ENCODE data around the gene SNAPC3.
"Not testable (repeated sequence)": the region's sequence is repeated elsewhere in the genome, so short reads cannot be mapped to it uniquely, and the experiment has no call there.

The SNAPC3 gene

DNA sequence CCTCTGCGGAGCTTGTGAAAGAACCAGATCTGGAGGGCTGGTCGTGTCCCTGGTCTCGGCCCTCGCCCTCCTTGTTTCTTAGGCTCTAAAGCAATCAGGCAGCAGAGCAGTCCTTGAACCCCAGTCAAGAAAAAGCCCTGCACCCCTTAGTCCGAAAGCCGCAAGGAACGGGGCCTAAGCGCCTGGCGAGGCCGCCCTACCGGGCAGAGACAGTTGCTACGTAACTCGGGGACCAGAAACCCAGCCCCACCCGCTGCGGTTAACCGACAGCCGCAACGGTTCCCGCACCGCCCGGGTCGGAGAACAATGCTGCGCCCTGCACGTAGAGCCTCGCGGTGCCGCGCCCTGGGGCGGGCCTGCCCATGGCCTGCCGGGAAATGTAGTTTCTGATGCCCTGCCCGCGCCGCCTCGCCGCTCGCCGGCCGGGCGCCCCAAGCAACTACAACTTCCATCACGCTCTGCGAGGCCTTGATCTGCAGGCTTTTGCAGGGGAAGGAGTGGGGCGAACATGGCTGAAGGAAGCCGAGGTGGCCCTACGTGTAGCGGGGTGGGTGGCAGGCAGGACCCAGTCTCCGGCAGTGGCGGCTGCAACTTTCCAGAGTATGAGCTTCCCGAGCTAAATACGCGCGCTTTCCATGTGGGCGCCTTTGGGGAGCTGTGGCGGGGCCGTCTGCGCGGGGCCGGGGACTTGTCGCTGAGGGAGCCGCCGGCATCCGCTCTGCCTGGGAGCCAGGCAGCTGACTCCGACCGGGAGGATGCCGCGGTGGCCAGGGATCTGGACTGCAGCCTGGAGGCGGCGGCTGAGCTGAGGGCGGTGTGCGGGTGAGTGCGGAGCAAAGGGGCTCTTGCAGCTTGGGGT, at the start of gene SNAPC3:
SNAPC3 (plus strand) TSS at position 505 of the 859 bp plus-strand sequence; CDS start at position 509, 4 bp downstream.
- DNase-seq, result peak; percentile 86

DNA sequence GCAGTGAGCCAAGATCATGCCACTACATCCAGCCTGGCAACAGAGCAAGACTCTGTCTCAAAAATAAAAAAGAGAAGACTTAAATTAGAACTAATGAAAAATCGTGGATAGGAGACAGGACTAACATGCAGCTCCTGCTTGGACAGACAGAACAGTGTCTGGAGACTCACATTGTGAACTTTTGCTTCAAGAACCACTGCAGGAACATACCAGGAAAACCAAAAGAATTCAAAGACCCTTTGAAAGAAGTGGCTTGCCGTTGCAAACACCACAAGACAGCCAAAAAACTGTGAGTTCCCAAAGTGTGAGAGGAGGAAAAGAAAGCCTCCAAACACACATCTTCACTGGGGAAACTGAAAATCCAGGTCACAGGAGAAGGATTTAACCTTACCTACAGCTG, 48.8 kb upstream of the SNAPC3 start:
- DNase-seq, result no peak

- DNase-seq, result no peak
These were observed 48.4 kb upstream of the SNAPC3 start for GRCh38 chr9:15374310-15374709.

DNA sequence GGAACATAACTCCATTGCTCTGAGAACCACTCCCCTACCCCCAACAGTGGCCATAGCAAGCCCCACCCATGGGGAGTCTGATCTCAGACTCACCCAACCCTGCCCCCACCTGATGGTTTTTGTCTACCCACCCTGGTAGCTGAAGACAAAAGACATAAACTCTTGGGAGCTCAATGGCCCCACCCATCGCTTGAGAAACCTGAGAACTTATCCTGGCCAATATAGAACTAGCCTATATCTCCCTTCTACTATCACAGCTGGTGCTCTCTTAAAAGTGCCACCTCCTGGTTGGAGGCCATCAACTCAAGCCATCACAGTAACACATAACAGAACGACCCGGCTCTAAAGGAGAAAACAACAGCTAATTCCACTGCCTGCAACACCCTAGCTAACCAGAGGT, 47.9 kb upstream of the SNAPC3 start:
- DNase-seq, result no peak

DNA sequence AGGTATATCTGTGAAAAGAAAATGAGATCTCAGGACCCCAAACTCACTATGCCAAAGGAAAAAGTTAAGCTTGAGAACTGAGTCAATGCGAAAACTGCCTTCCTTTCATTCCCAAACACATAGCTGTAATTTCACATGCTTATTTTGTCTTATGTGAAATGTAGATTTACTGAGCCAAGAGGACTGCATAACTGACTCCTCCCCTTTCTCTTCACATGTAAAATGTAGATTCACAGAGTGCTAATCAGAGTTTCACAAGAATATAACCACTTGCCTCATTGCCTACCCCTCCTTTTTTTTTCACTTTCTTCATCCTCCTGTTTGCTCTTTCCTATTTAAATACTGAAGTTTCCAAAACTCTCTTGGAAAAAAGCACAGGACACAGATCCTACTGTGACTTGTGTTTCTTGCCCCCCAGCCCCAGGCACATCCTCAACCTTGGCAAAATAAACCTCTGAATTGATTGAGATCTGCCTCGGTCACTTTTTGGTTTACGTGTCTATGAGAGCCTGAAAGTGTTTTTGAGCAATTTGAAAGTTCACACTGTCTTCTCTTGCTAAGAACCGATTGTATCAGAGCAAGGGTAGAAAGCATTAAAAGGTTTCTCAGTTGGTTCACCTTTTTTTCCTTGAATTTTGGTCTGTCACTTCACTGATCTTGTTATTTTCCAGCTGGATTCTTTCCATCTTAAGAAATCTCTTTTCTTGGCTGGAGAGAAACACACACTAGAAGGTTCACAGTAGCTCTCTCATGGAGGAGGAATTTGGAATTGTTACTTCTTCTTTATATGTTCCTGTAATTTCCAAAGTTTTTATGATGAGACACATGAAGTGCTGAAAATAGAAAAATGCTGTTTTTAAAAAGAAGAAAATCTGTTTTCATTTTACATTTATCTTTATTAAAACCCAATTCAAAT, 44.8 kb upstream of the SNAPC3 start:
- no peak for DNase-seq

GRCh38 chr9:15379317-15379716, 43.4 kb upstream of the SNAPC3 start:
- DNase-seq, result not testable (repeated sequence)

GRCh38 chr9:15379888-15380287, 42.8 kb upstream of the SNAPC3 start:
- not testable (repeated sequence) for DNase-seq

GRCh38 chr9:15381491-15381890, 41.2 kb upstream of the SNAPC3 start:
- no peak for DNase-seq

DNA sequence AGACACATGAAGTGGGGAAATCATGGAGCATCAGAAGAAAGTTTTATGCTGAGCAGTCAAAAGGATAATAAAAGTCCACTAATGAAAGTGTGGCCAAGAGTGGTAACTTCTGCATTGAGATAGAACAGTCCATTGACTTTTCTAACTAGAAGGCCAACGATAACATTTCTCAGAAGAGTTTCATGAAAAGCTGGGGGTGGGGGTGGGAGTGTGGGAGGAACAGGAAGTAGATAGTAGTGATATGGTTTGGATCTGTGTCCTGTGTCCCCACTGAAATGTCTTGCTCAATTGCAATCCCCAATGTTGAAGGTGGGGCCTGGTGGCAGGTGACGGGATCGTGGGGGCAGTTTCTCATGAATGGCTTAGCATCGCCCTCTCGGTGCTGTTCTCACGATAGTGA, 36.2 kb upstream of the SNAPC3 start:
- no peak for DNase-seq

DNA sequence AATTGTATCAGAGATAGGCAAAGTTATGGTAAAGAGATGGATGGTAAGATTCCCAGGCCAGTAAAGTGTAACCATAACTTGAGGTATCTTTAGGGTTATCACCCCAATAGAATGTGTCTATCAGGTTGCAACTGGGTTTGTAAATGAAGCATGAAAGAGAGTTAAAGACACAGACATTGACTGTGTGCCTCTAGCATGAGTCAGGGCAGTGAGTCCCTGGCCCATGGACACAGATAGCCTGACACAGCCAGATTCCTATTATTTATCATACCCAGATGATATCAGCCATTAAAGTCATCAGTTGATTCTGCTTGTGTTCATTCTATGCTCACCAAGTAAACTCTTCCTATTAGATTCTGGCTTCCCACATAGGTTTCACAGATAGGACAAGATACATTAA, 33.5 kb upstream of the SNAPC3 start:
- DNase-seq, result no peak

DNA sequence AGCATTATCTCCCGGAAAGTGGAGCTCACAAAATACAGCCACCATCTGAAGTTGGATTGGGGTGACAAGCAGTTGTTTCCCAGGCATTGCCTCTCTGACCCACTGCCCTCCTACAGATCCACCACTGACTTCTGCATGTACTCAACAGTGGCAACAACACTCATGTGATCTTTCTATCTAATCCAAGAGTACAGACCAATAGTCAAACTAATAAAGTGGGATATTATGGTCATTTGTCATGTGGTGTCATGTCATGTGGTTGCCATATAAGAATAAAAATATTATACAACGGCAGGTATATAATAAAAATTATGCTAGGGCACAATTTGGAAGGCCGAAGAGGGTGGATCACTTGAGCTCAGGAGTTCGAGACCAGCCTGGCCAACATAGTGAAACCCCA, 33.0 kb upstream of the SNAPC3 start:
- no peak for DNase-seq

DNA sequence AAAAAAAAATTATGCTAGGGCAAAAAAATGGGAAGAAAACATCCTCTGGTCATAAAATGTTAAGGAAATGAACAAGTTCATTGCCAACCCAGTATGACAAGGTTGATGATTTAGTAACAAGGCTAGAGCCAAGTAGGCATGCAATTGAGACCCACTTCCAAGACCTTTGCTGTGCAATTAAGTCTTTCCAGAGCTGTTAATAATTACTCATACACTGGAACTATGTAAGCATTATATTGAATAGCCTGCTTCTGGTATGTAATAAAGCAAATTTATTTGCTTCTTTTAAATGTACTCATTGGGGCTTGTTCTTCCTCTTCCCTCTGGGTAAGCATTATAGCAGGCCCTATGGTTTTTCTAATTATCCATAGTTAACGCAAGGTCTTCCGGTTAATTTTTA, 32.5 kb upstream of the SNAPC3 start:
- DNase-seq, result no peak

GRCh38 chr9:15392363-15392762, 30.3 kb upstream of the SNAPC3 start:
- no peak for DNase-seq

DNA sequence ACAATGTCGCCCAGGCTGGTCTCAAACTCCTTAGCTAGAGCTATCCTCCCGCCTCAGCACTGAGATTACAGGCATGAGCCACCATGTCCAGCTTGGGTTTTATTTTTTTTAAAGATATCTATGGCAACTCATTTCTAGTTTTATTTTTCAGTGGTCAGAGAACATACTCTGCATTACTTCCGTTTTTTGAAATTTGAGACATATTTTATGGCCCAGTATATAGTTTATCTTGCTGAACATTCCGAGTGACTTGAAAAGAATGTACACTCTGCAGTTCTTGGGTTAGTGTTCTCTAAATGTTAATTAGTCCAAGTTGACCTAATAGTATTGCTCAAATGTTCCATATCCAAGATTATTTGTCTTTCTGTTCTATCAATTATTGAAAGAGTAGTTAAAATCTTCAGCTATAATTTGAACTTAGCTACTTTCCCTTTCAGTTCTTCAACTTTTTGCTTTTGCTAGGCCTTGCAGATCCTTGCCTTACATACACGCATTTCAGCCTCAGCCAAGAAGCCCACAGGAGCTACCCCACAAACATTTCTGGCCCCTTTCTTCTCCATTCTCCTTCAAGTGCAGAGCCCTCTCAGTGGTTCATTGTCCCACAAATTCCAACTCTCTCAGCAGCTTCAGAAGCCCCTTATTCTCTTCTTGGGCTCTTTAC, 22.3 kb upstream of the SNAPC3 start:
- no peak for DNase-seq

DNA sequence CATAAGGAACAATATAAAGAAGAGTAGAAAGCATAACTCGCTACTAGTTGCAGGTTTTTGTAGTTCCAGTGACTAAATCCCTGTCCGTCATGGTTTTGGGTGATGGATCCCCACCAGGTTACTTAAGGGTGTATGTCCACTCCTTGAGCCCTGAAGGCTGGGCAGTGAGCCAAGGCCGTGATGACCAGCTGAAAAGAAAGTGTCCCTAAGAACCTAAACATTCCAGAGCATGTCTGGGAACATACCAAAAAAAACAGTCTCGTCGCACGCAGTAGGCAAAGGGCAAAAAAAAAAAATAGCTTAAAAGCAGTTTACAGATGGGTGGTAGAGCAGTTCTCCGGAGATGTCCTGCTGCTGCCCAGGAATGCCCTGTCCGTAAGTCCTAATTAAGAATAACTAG, 21.4 kb upstream of the SNAPC3 start:
- DNase-seq, result no peak

GRCh38 chr9:15403155-15403554, 19.5 kb upstream of the SNAPC3 start:
- DNase-seq, result no peak

DNA sequence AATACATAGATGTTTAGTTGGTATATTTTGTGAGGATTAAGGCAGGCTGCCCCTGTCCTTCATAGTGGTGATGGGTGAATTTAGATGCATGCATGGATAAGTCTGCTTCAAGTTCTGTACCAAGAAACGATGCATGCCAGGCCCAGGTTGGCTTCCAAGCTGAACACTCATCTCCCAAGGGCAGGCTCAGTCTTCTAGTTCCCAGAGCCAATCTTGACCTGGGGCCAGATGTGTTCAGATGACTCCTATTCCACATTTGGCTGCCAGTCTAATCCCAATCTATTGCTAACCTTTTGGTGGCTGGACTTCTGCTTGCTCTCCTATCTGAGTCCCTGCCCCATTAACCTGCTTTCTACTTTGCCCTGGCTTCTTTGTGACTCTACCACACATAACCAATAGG, 18.5 kb upstream of the SNAPC3 start:
- no peak for DNase-seq

DNA sequence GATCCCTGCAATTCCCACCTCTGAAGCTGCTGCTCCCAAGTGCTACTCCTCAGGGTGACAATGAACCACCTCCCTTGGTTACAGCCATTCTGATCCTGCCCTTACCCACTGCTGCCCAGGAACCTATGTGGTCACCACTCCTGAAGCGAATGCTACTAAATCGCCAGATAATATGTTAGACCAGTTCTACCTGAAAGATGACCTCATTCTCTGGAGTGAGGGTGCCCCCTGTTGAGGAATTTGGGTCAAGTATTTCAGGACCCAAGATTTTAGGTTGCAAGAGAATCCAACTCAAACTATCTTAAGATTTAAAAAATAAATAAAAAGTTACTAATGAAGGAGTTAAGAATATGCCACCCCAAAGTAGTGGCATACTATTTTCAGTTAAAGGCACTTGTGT, 5.8 kb upstream of the SNAPC3 start:
- DNase-seq, result peak; percentile 34

- no peak for DNase-seq
These were observed 5.0 kb upstream of the SNAPC3 start for GRCh38 chr9:15417626-15418025.

GRCh38 chr9:15420796-15421195, 1.9 kb upstream of the SNAPC3 start:
- DNase-seq, result no peak

DNA sequence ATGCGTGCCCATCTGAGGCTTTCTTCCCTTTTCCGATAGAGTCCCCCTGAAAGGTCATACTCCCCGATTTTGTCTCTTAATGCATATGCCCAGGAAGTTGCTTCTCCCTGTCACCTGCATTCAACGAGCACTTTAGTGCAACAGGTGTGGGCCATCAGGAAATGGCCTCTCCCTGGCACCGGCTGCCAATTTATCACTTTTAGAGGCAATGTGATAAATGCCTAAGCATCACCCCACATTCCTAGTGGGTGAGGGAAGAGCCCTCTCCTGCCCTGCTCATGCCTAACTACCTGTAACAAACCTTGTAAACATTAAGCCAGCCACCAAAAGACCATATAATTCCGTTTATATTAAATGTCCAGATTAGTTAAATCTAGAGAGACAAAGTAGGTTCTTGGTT, 1.1 kb upstream of the SNAPC3 start:
- no peak for DNase-seq

DNA sequence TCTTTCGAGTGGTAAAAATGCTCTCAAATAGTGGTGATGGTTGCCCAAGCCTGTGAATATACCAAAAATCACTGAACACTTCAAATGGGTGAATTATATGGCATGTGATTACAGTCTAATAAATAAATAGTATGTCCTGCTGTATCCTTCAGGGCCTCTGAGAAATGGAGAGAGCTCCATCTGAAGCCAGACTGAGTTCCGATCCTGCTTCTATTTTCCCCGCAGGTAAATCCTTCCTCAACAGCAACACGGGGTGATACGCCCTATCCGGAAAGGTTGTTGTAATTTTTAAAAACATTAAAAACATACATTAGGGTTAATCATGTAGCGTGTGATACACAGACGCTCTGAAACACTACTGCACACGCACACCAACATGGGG, 695 bp upstream of the SNAPC3 start:
- no peak for DNase-seq

DNA sequence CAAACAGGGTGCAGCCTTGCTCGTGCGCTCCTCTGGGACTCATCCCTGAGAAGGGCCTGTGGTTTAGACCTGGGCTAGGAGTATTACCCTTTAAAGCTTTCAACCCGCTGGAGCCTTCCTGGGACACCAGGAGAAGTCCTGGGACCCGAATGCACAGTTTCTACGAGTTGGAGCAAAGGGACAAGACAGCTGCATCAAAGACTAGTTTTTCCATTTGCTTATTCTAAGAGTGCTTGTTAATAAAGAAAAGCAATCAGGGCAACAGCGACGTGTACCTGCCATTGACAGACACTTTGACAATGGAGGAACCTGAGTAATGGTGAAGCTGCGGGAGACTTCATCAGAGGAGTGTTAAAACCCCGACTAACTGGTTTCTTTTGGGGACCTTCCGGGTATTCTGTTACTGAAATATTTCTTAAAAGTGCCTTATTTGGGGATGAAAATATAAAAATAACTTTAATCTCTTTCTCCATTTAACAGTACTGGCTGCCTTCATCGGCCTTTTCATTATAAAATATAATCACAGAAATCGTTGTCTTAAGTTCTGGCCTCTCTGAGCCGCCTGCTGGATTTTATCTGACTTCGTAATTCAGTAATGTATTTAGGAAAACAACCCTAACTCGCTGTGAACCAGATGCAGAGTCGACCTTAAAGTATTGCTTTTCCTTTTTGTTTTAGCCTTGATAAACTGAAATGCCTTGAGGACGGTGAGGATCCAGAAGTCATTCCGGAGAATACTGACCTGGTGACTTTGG, 732 bp downstream of the SNAPC3 start:
- no peak for DNase-seq

Measured in activated T-cell treated with anti-CD3 and anti-CD28 coated beads for 4 hours (primary cell).